Stimulated activated CD4-positive, alpha-beta T cell treated with anti-CD3 and anti-CD28 coated beads, Interleukin-4, amount 100 ng/mL, for 4 hours (primary cell): ENCODE data around the gene KIF23.
"Not testable (repeated sequence)": the region's sequence is repeated elsewhere in the genome, so short reads cannot be mapped to it uniquely, and the experiment has no call there.

Experiments
- DNase-seq, 2 experiments: peaks; one replicate each; pipeline ENCODE4 v3.0.0-alpha.2; 2020

KIF23 gene

GRCh38 chr15:69439623-69440022 is 25.5 kb downstream of the KIF23 start:
- DNase-seq, result no peak

GRCh38 chr15:69443032-69443611 is 29.0 kb downstream of the KIF23 start:
- DNase-seq, result no peak

GRCh38 chr15:69444686-69445085 is 30.5 kb downstream of the KIF23 start:
- no peak for DNase-seq

GRCh38 chr15:69446953-69447352 is 32.8 kb downstream of the KIF23 start:
- DNase-seq, result no peak

GRCh38 chr15:69450221-69450620 is 36.1 kb downstream of the KIF23 start:
- DNase-seq, result not testable (repeated sequence)

- DNase-seq, result no peak
Measured at GRCh38 chr15:69450968-69451695, 37.0 kb downstream of the KIF23 start.

- no peak for DNase-seq
Measured at GRCh38 chr15:69451951-69452691, 38.0 kb downstream of the KIF23 start.

- peak; percentile 95 for DNase-seq
Measured at GRCh38 chr15:69452692-69453521, 38.8 kb downstream of the KIF23 start, which contains the start of gene RPLP1. TSS of gene RPLP1 (plus strand) at chr15:69452818. CDS start at chr15:69452949, 131 bp downstream.

- no peak for DNase-seq
Measured at GRCh38 chr15:69454953-69455352, 40.8 kb downstream of the KIF23 start.

- DNase-seq, result no peak
Measured at GRCh38 chr15:69456208-69457166, 42.3 kb downstream of the KIF23 start.

GRCh38 chr15:69457304-69458280 is 43.4 kb downstream of the KIF23 start:
- DNase-seq, result no peak

- no peak for DNase-seq
Measured at GRCh38 chr15:69459066-69459465, 44.9 kb downstream of the KIF23 start.

- DNase-seq, result no peak
Measured at GRCh38 chr15:69460481-69460880, 46.3 kb downstream of the KIF23 start.

- DNase-seq, result no peak
Measured at GRCh38 chr15:69462030-69462492, 47.9 kb downstream of the KIF23 start.

GRCh38 chr15:69462493-69463181 is 48.5 kb downstream of the KIF23 start:
- peak; percentile 90 for DNase-seq

GRCh38 chr15:69463182-69463756 is 49.1 kb downstream of the KIF23 start:
- no peak for DNase-seq

GRCh38 chr15:69465253-69465652 is 51.1 kb downstream of the KIF23 start:
- DNase-seq, result no peak

- DNase-seq, result no peak
Measured at GRCh38 chr15:69466733-69467132, 52.6 kb downstream of the KIF23 start.

- no peak for DNase-seq
Measured at GRCh38 chr15:69467636-69468035, 53.5 kb downstream of the KIF23 start.
